ENCODE results near the gene KCNQ1OT1. TPM values are rescaled to one million over a fixed set of nuclear protein-coding genes. Genes with fewer than 3 reads are reported as not detected.

The KCNQ1OT1 gene
- total and polyA plus RNA-seq, 9 of the 15 experiments (the other 6 are each of a cell fraction or from before 2014, with no cell fraction given): 0.04 to 2.3 (median 0.74) TPM

GRCh38 chr11:2559527-2560311 is 140.1 kb downstream of the KCNQ1OT1 start:
- Histone ChIP-seq H3K4me3 (no peak overlapping the region), H3K4me2 (ENCODE audit: insufficient read depth, low read length) (no peak overlapping the region), H4K20me1 (replicated peaks; ENCODE audit: control insufficient read depth, insufficient read depth, low read length) (no peaks in the 10 kb centered on the region; the same call in 1 of the 2 replicates), H2AFZ (ENCODE audit: low read depth, low read length) (no peak overlapping the region), H3K4me1 (replicated peaks in 1 of 2; ENCODE audit: control insufficient read depth in 2 of 2, insufficient read depth in 2 of 2, low read length in 2 of 2) (peaks cover 0 to 36% of the 10 kb centered on the region in 2 experiments; a peak in 2 of 5 replicates), H3K9ac (ENCODE audit: insufficient read depth in 1 of 2, low read depth in 2 of 2, low read length in 2 of 2) (no peak overlapping the region; a peak in 1 of 4 replicates), H3K27me3 (ENCODE audit: control insufficient read depth in 2 of 2, insufficient read depth in 2 of 2, low read length in 2 of 2) (peaks cover 11 to 40% of the 10 kb centered on the region in 2 experiments), H3K9me3 (replicated peaks; ENCODE audit: control insufficient read depth, insufficient read depth, low read depth, low read length) (no peaks in the 10 kb centered on the region), H3K9me1 (ENCODE audit: control insufficient read depth, insufficient read depth, low read length) (no peaks in the 10 kb centered on the region), H3K27ac (ENCODE audit: extremely low read depth, low read depth, low read length) (no peak overlapping the region), H3K36me3 (ENCODE audit: control insufficient read depth, insufficient read depth, low read length) (no peaks in the 10 kb centered on the region), H3K79me2 (ENCODE audit: control insufficient read depth, insufficient read depth, low read length) (no peaks in the 10 kb centered on the region)
- CTCF ChIA-PET (ENCODE audit: low intra/inter-chr PET ratio): no interaction called here
- DNase-seq (ENCODE audit: extremely low read depth in 1 of 4, low spot score in 3 of 4) (no peak), ATAC-seq (no peak), FAIRE-seq (no peak)
- BruUV-seq (replicated peaks): no TSS peak
- POLR2A ChIA-PET: no interaction called here
- WGBS (ENCODE audit: insufficient coverage, low coverage, missing lambda C conversion rate): 26% methylated on average over 17 of the region's 28 CpGs
- intact Hi-C loops (cut with micrococcal nuclease) (loop anchor here (10.0 kb wide), 1 partner anchor 325 kb away; the partner anchor contains the start of gene CDKN1C), in situ Hi-C loops (cut with MboI) (no loop called here)
- peak in 1 of 2 experiments; percentile 30 for TF ChIP-seq E2F6 (IDR thresholded peaks at IDR 0.05; ENCODE audit: borderline replicate concordance in 1 of 2, extremely low read depth in 1 of 2, insufficient read depth in 1 of 2, insufficient read length in 1 of 2, low read depth in 1 of 2, low read length in 1 of 2, poor library complexity in 1 of 2, severe bottlenecking in 1 of 2)
- no peak for TF ChIP-seq ZFPM2 (CRISPR knock-in tag; IDR thresholded peaks at IDR 0.05)
- no peak for TF ChIP-seq ATF4 (CRISPR knock-in tag; IDR thresholded peaks at IDR 0.05)
- TF ChIP-seq CHCHD3 (CRISPR knock-in tag; IDR thresholded peaks at IDR 0.05): no peak
- no peak for TF ChIP-seq DMBX1 (CRISPR knock-in tag; IDR thresholded peaks at IDR 0.05; ENCODE audit: borderline replicate concordance)
- no peak for TF ChIP-seq SMAD3 (CRISPR knock-in tag; conservative IDR thresholded peaks at IDR 0.05)
- TF ChIP-seq, protein P1, sequence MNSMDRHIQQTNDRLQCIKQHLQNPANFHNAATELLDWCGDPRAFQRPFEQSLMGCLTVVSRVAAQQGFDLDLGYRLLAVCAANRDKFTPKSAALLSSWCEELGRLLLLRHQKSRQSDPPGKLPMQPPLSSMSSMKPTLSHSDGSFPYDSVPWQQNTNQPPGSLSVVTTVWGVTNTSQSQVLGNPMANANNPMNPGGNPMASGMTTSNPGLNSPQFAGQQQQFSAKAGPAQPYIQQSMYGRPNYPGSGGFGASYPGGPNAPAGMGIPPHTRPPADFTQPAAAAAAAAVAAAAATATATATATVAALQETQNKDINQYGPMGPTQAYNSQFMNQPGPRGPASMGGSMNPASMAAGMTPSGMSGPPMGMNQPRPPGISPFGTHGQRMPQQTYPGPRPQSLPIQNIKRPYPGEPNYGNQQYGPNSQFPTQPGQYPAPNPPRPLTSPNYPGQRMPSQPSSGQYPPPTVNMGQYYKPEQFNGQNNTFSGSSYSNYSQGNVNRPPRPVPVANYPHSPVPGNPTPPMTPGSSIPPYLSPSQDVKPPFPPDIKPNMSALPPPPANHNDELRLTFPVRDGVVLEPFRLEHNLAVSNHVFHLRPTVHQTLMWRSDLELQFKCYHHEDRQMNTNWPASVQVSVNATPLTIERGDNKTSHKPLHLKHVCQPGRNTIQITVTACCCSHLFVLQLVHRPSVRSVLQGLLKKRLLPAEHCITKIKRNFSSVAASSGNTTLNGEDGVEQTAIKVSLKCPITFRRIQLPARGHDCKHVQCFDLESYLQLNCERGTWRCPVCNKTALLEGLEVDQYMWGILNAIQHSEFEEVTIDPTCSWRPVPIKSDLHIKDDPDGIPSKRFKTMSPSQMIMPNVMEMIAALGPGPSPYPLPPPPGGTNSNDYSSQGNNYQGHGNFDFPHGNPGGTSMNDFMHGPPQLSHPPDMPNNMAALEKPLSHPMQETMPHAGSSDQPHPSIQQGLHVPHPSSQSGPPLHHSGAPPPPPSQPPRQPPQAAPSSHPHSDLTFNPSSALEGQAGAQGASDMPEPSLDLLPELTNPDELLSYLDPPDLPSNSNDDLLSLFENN (IDR thresholded peaks at IDR 0.05; ENCODE audit: low read depth in 2 of 2, low read length in 2 of 2): no peak
